Keratinocyte (primary cell): ENCODE measurements around the gene SLC38A8. TPM values are rescaled to one million over a fixed set of nuclear protein-coding genes. Genes with fewer than 3 reads are reported as not detected.

Source experiments
- DNase-seq: peaks from one replicate; pipeline ENCODE4 v3.0.0-alpha.2; 2011; ENCODE audit warnings: low read depth, missing footprints, low spot score
- FAIRE-seq: peaks from 2 replicates; lab custom pipeline; 2011; peaks lifted over from hg19 to GRCh38; lab: Jason Lieb, UNC
- H2AFZ ChIP-seq: 2 replicates; pipeline ENCODE4 v1.6.0; 2012; ENCODE audit warnings: low read length, control low read depth, inconsistent platforms; ENCODE audit not compliant: control insufficient read depth
- H3K27ac ChIP-seq: 2 replicates; pipeline ENCODE4 v1.5.1; 2011; ENCODE audit warnings: low read length; ENCODE audit not compliant: control insufficient read depth, insufficient read depth
- H3K27me3 ChIP-seq: 3 replicates; pipeline ENCODE4 v1.6.0; 2011; ENCODE audit warnings: low read length; ENCODE audit not compliant: control insufficient read depth, insufficient read depth; ENCODE audit errors: extremely low read depth
- H3K36me3 ChIP-seq, 2 experiments: 2 replicates in 1 of 2; 3 replicates in 1 of 2; pipeline ENCODE4 v1.5.1; 2011; ENCODE audit warnings: low read length in 2 of 2, mild to moderate bottlenecking in 1 of 2; ENCODE audit not compliant: control insufficient read depth in 2 of 2, insufficient read depth in 2 of 2; ENCODE audit errors: extremely low read depth in 1 of 2
- H3K4me1 ChIP-seq: 3 replicates; pipeline ENCODE4 v1.5.1; 2011; ENCODE audit warnings: low read length; ENCODE audit not compliant: control insufficient read depth, insufficient read depth; ENCODE audit errors: extremely low read depth
- H3K4me2 ChIP-seq: 3 replicates; pipeline ENCODE4 v1.6.0; 2011; ENCODE audit warnings: low read depth, low read length; ENCODE audit not compliant: control insufficient read depth, insufficient read depth; ENCODE audit errors: extremely low read depth
- H3K4me3 ChIP-seq, 3 experiments: fragments of 200-600 bp in 1 of 3; sonication (generic) in 1 of 3; 2 replicates in 2 of 3; 3 replicates in 1 of 3; pipeline ENCODE4 v1.5.1; 2011 to 2016; ENCODE audit warnings: low read length in 3 of 3, mild to moderate bottlenecking in 3 of 3, control low read depth in 2 of 3, inconsistent platforms in 1 of 3, low read depth in 1 of 3, mixed read lengths in 1 of 3, mixed run types in 1 of 3, moderate library complexity in 1 of 3; ENCODE audit not compliant: control insufficient read depth in 2 of 3, insufficient read depth in 2 of 3; ENCODE audit errors: extremely low read depth in 1 of 3
- H3K79me2 ChIP-seq: 2 replicates; pipeline ENCODE4 v1.6.0; 2012; ENCODE audit warnings: low read length; ENCODE audit not compliant: control insufficient read depth, insufficient read depth
- H3K9ac ChIP-seq: 3 replicates; pipeline ENCODE4 v1.6.0; 2011; ENCODE audit warnings: low read length; ENCODE audit not compliant: control insufficient read depth, insufficient read depth; ENCODE audit errors: extremely low read depth
- H3K9me1 ChIP-seq: 3 replicates; pipeline ENCODE4 v1.6.0; 2011; ENCODE audit warnings: low read length; ENCODE audit not compliant: control insufficient read depth, insufficient read depth; ENCODE audit errors: extremely low read depth
- H3K9me3 ChIP-seq: 2 replicates; pipeline ENCODE4 v1.5.1; 2012; ENCODE audit warnings: low read depth, low read length; ENCODE audit not compliant: control insufficient read depth
- H4K20me1 ChIP-seq: 3 replicates; pipeline ENCODE4 v1.6.0; 2011; ENCODE audit warnings: low read length; ENCODE audit not compliant: control insufficient read depth, insufficient read depth; ENCODE audit errors: extremely low read depth
- EZH2 ChIP-seq: IDR thresholded peaks from one replicate; pipeline ENCODE4 v1.6.1; 2012; ENCODE audit warnings: inconsistent platforms, mild to moderate bottlenecking, low read length, moderate library complexity
- dilution Hi-C: fragments of 300-500 bp; cut with MboI; formaldehyde crosslinking; loops from one replicate; pipeline ENCODE4 v1.7.0; 2020; ENCODE audit warnings: low sequenced_read_pairs; ENCODE audit not compliant: extremely low pct_ligation_motif_present
- polyA plus RNA-seq, 5 experiments: library from polyadenylated mRNA; depleted of rRNA in 3 of 5; stranded (reverse) in 3 of 5; stranded (forward) in 1 of 5; unstranded in 1 of 5; fragments of >200 nt; gene quantifications; 1 replicate in 1 of 5; 2 replicates in 3 of 5; 3 replicates in 1 of 5; pipeline versions ENCODE4 v1.2.1 to v1.2.3, GENCODE V29; 2011 to 2012; ENCODE audit warnings: missing spikeins in 2 of 5, low read depth in 1 of 5, low replicate concordance in 1 of 5
- TF ChIP-seq, protein P1 (sequence below), 3 experiments: IDR thresholded peaks in 1 of 3; conservative IDR thresholded peaks in 1 of 3; optimal IDR thresholded peaks in 1 of 3; 2 replicates in 2 of 3; 3 replicates in 1 of 3; pipeline versions ENCODE3 to v1.5.1; 2011; ENCODE audit warnings: low read length in 3 of 3, mild to moderate bottlenecking in 3 of 3, moderate library complexity in 2 of 3, control low read depth in 1 of 3, inconsistent platforms in 1 of 3; ENCODE audit not compliant: insufficient read depth in 2 of 3; ENCODE audit errors: extremely low read depth in 1 of 3

Gene SLC38A8
- polyA plus RNA-seq, 1 donor (not counting 4 experiments of a cell fraction or from before 2014, with no cell fraction given): not detected

DNA sequence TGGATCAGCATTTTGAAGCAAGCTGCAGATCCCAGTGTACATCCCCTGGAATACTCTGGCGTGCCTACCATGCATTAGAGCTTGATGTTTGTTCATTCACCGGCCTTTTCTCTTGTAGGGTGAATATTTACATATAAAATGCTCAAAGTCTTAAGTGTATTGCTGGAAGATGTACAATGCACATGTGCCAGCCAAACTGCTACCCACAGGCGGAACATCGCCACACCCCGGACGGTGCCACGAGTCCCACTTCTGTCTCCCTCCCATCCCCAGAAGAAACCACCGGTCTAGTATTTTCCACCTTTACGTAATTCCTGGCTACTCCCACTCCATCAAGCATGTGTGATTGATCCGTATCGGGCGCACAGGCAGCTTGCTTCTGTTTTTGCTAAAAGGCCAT lies 4.1 kb downstream of the SLC38A8 start:
- Histone ChIP-seq H3K27ac (no peak overlapping the region), H3K4me3 (no peak overlapping the region), H3K4me1 (no peaks in the 10 kb centered on the region), H2AFZ (no peak overlapping the region), H3K79me2 (no peaks in the 10 kb centered on the region), H3K9me1 (no peaks in the 10 kb centered on the region), H4K20me1 (no peaks in the 10 kb centered on the region), H3K9ac (no peak overlapping the region), H3K36me3 (no peaks in the 10 kb centered on the region), H3K27me3 (peaks cover 44% of the 10 kb centered on the region), H3K4me2 (no peak overlapping the region), H3K9me3 (peaks cover 3% of the 10 kb centered on the region)
- dilution Hi-C loops: no loop called here
- TF ChIP-seq, protein P1, sequence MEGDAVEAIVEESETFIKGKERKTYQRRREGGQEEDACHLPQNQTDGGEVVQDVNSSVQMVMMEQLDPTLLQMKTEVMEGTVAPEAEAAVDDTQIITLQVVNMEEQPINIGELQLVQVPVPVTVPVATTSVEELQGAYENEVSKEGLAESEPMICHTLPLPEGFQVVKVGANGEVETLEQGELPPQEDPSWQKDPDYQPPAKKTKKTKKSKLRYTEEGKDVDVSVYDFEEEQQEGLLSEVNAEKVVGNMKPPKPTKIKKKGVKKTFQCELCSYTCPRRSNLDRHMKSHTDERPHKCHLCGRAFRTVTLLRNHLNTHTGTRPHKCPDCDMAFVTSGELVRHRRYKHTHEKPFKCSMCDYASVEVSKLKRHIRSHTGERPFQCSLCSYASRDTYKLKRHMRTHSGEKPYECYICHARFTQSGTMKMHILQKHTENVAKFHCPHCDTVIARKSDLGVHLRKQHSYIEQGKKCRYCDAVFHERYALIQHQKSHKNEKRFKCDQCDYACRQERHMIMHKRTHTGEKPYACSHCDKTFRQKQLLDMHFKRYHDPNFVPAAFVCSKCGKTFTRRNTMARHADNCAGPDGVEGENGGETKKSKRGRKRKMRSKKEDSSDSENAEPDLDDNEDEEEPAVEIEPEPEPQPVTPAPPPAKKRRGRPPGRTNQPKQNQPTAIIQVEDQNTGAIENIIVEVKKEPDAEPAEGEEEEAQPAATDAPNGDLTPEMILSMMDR (optimal IDR thresholded peaks at IDR 0.05 in 1 of 3, IDR thresholded peaks at IDR 0.05 in 1 of 3, conservative IDR thresholded peaks at IDR 0.05 in 1 of 3; ENCODE audit: extremely low read depth in 1 of 3, insufficient read depth in 2 of 3, low read length in 3 of 3): no peak
- TF ChIP-seq EZH2: no peak
- DNase-seq (no peak), FAIRE-seq (no peak)

DNA sequence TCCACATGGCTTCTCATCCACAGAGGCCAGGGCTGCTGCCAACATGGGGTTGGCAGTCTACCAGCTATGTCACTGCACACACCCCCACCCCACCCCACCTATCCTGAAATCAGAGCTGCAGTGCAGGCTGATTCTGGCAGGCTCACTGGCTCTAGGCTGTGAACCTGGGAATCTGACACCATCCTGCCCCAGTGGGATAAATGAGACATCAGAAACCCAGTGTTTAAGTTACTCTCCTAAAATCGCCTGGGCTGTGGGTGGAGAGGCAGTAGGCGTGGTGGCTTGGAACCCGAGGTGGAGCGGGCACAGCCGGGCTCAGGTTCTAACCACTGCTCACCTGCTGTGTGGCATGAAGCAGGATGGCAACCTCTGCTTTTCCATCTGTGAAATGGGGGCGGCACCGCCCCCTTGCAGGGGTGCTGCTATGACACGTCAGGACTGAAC lies 5.6 kb downstream of the SLC38A8 start:
- dilution Hi-C loops: no loop called here

More for the DNA sequence above, 5.6 kb downstream of the SLC38A8 start:
- Histone ChIP-seq H3K79me2 (no peaks in the 10 kb centered on the region), H3K9me3 (peaks cover 3% of the 10 kb centered on the region), H3K36me3 (no peaks in the 10 kb centered on the region), H3K27me3 (peaks cover 29% of the 10 kb centered on the region), H3K9me1 (no peaks in the 10 kb centered on the region), H3K27ac (no peak overlapping the region), H3K4me1 (no peaks in the 10 kb centered on the region), H3K4me3 (no peak overlapping the region), H3K9ac (no peak overlapping the region), H2AFZ (no peak overlapping the region), H3K4me2 (no peak overlapping the region), H4K20me1 (no peaks in the 10 kb centered on the region)
- no peak for DNase-seq
- TF ChIP-seq, protein P1 (optimal IDR thresholded peaks at IDR 0.05 in 1 of 3, IDR thresholded peaks at IDR 0.05 in 1 of 3, conservative IDR thresholded peaks at IDR 0.05 in 1 of 3; ENCODE audit: extremely low read depth in 1 of 3, insufficient read depth in 2 of 3, low read length in 3 of 3): no peak
- no peak for TF ChIP-seq EZH2
- no peak for FAIRE-seq
